Upper lobe of left lung (tissue), 4 donors: Measurements from ENCODE around the gene IGFL1.

ENCODE experiments used
- CTCF ChIP-seq, 6 experiments: fragments of 450-650 bp in 4 of 6; fragments of 200-600 bp in 2 of 6; sonication (generic) in 2 of 6; IDR thresholded peaks; one replicate each; pipeline ENCODE4 v1.5.1; 2016 to 2019; ENCODE audit warnings: antibody characterized with exemption in 6 of 6
- EP300 ChIP-seq, 4 donors: sonication (generic); formaldehyde crosslinking; IDR thresholded peaks; one replicate each; pipeline ENCODE4 v1.5.1; 2017; ENCODE audit warnings: antibody characterized with exemption in 4 of 4, control low read depth in 2 of 4
- POLR2A ChIP-seq, 4 donors: fragments of 450-650 bp; IDR thresholded peaks; one replicate each; pipeline ENCODE4 v1.5.1; 2016 to 2017; ENCODE audit warnings: antibody characterized with exemption in 4 of 4, mild to moderate bottlenecking in 2 of 4
- POLR2AphosphoS5 ChIP-seq, 2 donors: sonication (generic); formaldehyde crosslinking; IDR thresholded peaks; one replicate each; pipeline ENCODE4 v1.5.1; 2017; ENCODE audit warnings: antibody characterized with exemption in 2 of 2

GRCh38 chr19:46213156-46213555, 16.4 kb upstream of the IGFL1 start:
- no peak for TF ChIP-seq CTCF (IDR thresholded peaks at IDR 0.05)
- no peak for TF ChIP-seq POLR2AphosphoS5 (IDR thresholded peaks at IDR 0.05)
- TF ChIP-seq POLR2A (IDR thresholded peaks at IDR 0.05), result no peak
- TF ChIP-seq EP300 (IDR thresholded peaks at IDR 0.05), result no peak
